ENCODE results near the gene BAAT.

Gene BAAT

DNA sequence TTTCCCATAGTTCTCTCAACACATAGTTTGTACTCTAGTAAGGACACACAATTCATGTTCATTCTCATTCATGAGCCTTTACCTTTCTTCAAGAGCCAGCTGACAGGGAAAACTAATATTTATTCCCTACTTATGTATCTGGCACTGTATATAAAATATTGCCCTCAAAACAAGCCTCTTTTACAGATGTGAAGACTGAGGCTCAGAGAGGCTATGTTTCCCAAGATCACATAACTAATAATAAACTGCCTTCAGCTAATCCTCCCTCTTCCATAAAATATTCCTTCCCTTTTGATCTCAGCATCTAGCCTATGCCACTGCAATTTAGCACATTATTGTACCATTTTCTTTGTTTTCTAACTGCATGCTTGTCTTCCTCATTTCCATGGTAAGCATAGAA is 32.6 kb upstream of the BAAT start:
- ChIA-PET POLR2A (interaction anchor here (1.3 kb wide), 1 partner anchor 19 kb away, joined by 3 read pairs; the partner anchor contains the start of gene ZNF189), CTCF (no interaction called here)
- DNase-seq (ENCODE audit: extremely low spot score) = no peak
- TF ChIP-seq SP1 (IDR thresholded peaks at IDR 0.05) (no peak), NFRKB (IDR thresholded peaks at IDR 0.05) (no peak), FOXM1 (IDR thresholded peaks at IDR 0.05; ENCODE audit: borderline replicate concordance) (no peak), ELF4 (IDR thresholded peaks at IDR 0.05) (no peak), LEF1 (IDR thresholded peaks at IDR 0.05; ENCODE audit: borderline replicate concordance) (no peak)

DNA sequence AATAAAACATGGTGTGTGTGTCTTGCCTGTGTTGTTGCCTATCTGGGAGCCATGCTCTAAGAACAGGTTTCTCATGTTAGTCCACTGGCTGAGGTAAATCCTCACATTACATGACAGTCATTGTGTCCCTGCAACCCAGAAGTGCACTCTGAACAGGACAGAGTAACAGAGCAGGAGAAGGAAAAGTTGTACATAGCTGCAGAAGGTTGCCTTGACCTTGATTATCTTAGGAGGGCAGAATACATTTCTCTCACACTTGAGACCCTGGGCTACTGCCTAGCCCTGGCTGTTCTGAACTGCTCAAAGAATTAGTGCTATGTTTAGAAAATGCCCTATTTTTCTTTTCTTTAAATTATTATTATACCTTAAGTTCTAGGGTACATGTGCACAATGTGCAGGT is 30.8 kb upstream of the BAAT start:
- ChIA-PET CTCF (no interaction called here), POLR2A (no interaction called here)
- TF ChIP-seq, protein P1, sequence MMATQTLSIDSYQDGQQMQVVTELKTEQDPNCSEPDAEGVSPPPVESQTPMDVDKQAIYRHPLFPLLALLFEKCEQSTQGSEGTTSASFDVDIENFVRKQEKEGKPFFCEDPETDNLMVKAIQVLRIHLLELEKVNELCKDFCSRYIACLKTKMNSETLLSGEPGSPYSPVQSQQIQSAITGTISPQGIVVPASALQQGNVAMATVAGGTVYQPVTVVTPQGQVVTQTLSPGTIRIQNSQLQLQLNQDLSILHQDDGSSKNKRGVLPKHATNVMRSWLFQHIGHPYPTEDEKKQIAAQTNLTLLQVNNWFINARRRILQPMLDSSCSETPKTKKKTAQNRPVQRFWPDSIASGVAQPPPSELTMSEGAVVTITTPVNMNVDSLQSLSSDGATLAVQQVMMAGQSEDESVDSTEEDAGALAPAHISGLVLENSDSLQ (IDR thresholded peaks at IDR 0.05) = no peak
- TF ChIP-seq CTBP1 (IDR thresholded peaks at IDR 0.05; ENCODE audit: borderline replicate concordance) (no peak), FOXM1 (IDR thresholded peaks at IDR 0.05; ENCODE audit: borderline replicate concordance) (no peak), LEF1 (IDR thresholded peaks at IDR 0.05; ENCODE audit: borderline replicate concordance) (no peak), BHLHE40 (IDR thresholded peaks at IDR 0.05; ENCODE audit: borderline replicate concordance) (no peak), ARNT (IDR thresholded peaks at IDR 0.05) (no peak), NFRKB (IDR thresholded peaks at IDR 0.05) (no peak), ZNF384 (IDR thresholded peaks at IDR 0.05) (no peak), HDGF (IDR thresholded peaks at IDR 0.05; ENCODE audit: borderline replicate concordance) (no peak)

DNA sequence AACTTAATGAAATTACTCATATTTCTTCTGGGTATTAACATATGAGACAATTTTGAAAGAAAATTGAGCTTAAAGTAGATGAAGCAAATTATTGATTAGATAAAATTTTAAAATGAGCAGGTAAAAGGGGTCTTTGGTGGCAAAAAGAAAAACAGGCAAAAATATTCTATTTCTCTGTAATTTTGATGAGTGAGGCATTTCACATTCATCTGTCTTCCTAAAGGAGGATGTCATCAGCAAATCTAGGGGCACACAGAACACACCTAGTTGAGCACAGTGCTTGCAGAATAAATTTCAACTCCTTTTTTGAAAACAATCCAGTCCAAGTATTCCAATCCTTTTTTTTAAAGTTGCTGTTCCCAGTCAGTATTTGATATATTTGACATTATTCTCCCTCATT is 30.0 kb upstream of the BAAT start:
- ChIA-PET CTCF (no interaction called here), POLR2A (no interaction called here)
- DNase-seq (ENCODE audit: extremely low spot score) = no peak
- TF ChIP-seq FOXK2 (IDR thresholded peaks at IDR 0.05) (no peak), ELF4 (IDR thresholded peaks at IDR 0.05) (no peak), HDGF (IDR thresholded peaks at IDR 0.05; ENCODE audit: borderline replicate concordance) (no peak), FOXA1 (IDR thresholded peaks at IDR 0.05) (no peak), SP1 (IDR thresholded peaks at IDR 0.05) (no peak), ARNT (IDR thresholded peaks at IDR 0.05) (no peak), BHLHE40 (IDR thresholded peaks at IDR 0.05; ENCODE audit: borderline replicate concordance) (no peak), FOXM1 (IDR thresholded peaks at IDR 0.05; ENCODE audit: borderline replicate concordance) (no peak), SUZ12 (IDR thresholded peaks at IDR 0.05) (no peak), ZNF384 (IDR thresholded peaks at IDR 0.05) (no peak), NFRKB (IDR thresholded peaks at IDR 0.05) (no peak), CTBP1 (IDR thresholded peaks at IDR 0.05; ENCODE audit: borderline replicate concordance) (no peak)
- TF ChIP-seq, protein P1 (IDR thresholded peaks at IDR 0.05) = no peak

More for the DNA sequence above, 30.8 kb upstream of the BAAT start:
- no peak for DNase-seq (ENCODE audit: extremely low spot score)

DNA sequence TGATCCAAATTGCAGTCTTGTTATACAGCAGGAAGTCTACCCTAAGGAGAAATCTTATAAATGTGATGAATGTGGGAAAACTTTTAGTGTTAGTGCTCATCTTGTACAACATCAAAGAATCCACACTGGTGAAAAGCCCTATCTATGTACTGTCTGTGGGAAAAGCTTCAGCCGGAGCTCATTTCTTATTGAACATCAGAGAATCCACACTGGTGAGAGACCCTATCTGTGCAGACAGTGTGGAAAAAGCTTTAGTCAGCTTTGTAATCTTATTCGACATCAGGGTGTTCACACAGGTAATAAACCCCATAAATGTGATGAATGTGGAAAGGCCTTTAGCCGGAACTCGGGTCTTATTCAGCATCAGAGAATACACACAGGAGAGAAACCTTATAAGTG is 24.3 kb upstream of the BAAT start:
- DNase-seq (ENCODE audit: extremely low spot score) = no peak
- CTCF ChIA-PET = no interaction called here
- TF ChIP-seq TARDBP (IDR thresholded peaks at IDR 0.05) (no peak), FOXA1 (IDR thresholded peaks at IDR 0.05) (no peak), NFRKB (IDR thresholded peaks at IDR 0.05) (no peak), SUZ12 (IDR thresholded peaks at IDR 0.05) (no peak), ZNF384 (IDR thresholded peaks at IDR 0.05) (no peak), FOXM1 (IDR thresholded peaks at IDR 0.05; ENCODE audit: borderline replicate concordance) (no peak), SP1 (IDR thresholded peaks at IDR 0.05) (no peak), LEF1 (IDR thresholded peaks at IDR 0.05; ENCODE audit: borderline replicate concordance) (no peak), L3MBTL2 (conservative IDR thresholded peaks at IDR 0.05) (no peak), FOXK2 (IDR thresholded peaks at IDR 0.05) (no peak), BHLHE40 (IDR thresholded peaks at IDR 0.05; ENCODE audit: borderline replicate concordance) (no peak)
- TF ChIP-seq, protein P1 (IDR thresholded peaks at IDR 0.05) = no peak
- POLR2A ChIA-PET = interaction anchor here (1.8 kb wide), 1 partner anchor 11 kb away, joined by 4 read pairs; the partner anchor contains the start of genes MRPL50 and ZNF189

DNA sequence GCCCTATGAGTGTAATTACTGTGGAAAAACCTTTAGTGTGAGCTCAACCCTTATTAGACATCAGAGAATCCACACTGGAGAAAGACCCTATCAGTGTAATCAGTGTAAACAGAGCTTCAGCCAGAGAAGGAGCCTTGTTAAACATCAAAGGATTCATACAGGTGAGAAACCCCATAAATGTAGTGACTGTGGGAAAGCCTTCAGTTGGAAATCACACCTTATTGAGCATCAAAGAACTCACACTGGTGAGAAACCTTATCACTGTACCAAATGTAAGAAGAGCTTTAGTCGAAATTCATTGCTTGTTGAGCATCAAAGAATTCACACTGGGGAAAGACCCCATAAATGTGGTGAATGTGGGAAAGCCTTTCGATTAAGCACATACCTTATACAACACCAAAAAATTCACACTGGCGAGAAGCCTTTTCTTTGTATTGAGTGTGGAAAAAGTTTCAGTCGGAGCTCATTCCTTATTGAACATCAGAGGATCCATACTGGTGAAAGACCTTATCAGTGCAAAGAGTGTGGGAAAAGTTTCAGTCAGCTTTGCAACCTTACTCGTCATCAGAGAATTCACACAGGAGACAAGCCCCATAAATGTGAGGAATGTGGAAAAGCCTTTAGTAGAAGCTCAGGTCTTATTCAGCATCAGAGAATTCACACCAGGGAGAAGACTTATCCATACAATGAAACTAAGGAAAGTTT is 23.7 kb upstream of the BAAT start:
- ChIA-PET POLR2A (interaction anchor here (1.8 kb wide), 1 partner anchor 10 kb away, joined by 4 read pairs; the partner anchor contains the start of genes MRPL50 and ZNF189), CTCF (no interaction called here)
- DNase-seq (ENCODE audit: extremely low spot score) = no peak
- TF ChIP-seq, protein P1 (IDR thresholded peaks at IDR 0.05) = no peak
- TF ChIP-seq SUZ12 (IDR thresholded peaks at IDR 0.05) (no peak), FOXM1 (IDR thresholded peaks at IDR 0.05; ENCODE audit: borderline replicate concordance) (no peak), ZNF384 (IDR thresholded peaks at IDR 0.05) (no peak), FOXA1 (IDR thresholded peaks at IDR 0.05) (no peak), LEF1 (IDR thresholded peaks at IDR 0.05; ENCODE audit: borderline replicate concordance) (no peak), TARDBP (IDR thresholded peaks at IDR 0.05) (no peak), BHLHE40 (IDR thresholded peaks at IDR 0.05; ENCODE audit: borderline replicate concordance) (no peak), SP1 (IDR thresholded peaks at IDR 0.05) (no peak), L3MBTL2 (conservative IDR thresholded peaks at IDR 0.05) (no peak), CTBP1 (IDR thresholded peaks at IDR 0.05; ENCODE audit: borderline replicate concordance) (no peak), ELF4 (IDR thresholded peaks at IDR 0.05) (no peak)

Measured in HEK293T (cell line).